GM23248 (cell line): Measurements from ENCODE around the gene ENOX2.

Experiments
- EZH2 ChIP-seq: fragments of 200-600 bp; sonication (generic); IDR thresholded peaks from 2 replicates; pipeline ENCODE4 v1.6.1; 2018; ENCODE audit warnings: antibody characterized with exemption, mild to moderate bottlenecking; ENCODE audit not compliant: insufficient read depth, poor library complexity, severe bottlenecking
- EZH2phosphoT487 ChIP-seq: fragments of 200-600 bp; sonication (generic); IDR thresholded peaks from 2 replicates; pipeline ENCODE4 v1.6.1; 2018; ENCODE audit warnings: antibody characterized with exemption, moderate library complexity, mild to moderate bottlenecking, low read depth; ENCODE audit not compliant: insufficient read depth

DNA sequence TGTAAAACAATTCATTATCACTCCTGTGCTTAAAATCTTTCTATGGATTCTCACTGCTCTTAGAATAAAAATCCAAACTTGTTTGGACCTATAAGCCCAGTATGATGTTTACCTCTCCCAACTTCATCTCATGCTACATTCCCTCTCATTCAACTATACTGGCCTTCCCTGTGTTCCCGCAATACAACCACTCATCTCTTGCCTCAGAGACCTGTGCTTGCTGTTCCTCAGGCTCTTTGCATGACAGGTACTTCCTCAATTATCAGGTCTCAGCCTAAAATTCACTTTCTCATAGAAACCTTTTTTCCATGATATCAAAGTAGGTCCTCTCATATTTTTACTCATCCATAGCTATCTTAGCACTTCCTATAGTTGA, 71.7 kb downstream of the ENOX2 start:
- TF ChIP-seq EZH2phosphoT487 (no peak), EZH2 (no peak)
